Breast epithelium (tissue), 4 donors: Measurements from ENCODE around the gene UBE2G1. TPM values are rescaled to one million over a fixed set of nuclear protein-coding genes. Genes with fewer than 3 reads are reported as not detected.

Source experiments
- DNase-seq, 2 donors: peaks; one replicate each; pipeline ENCODE4 v3.0.0-alpha.2; 2019; ENCODE audit warnings: low spot score in 2 of 2
- H3K27ac ChIP-seq, 2 donors: fragments of 200-600 bp; sonication (generic) in 1 of 2; one replicate each; pipeline ENCODE4 v1.5.1; 2016 to 2019; ENCODE audit warnings: mild to moderate bottlenecking in 1 of 2
- H3K27me3 ChIP-seq, 2 donors: fragments of 200-600 bp; sonication (generic) in 1 of 2; one replicate each; pipeline versions ENCODE4 v1.5.1 to v1.6.0; 2017 to 2019; ENCODE audit warnings: control low read depth in 1 of 2, mild to moderate bottlenecking in 1 of 2
- H3K36me3 ChIP-seq: fragments of 200-600 bp; one replicate; pipeline ENCODE4 v1.5.1; 2019
- H3K4me1 ChIP-seq, 2 donors: fragments of 200-600 bp; sonication (generic); one replicate each; pipeline ENCODE4 v1.5.1; 2016 to 2019; ENCODE audit warnings: control low read depth in 1 of 2
- H3K4me3 ChIP-seq, 3 donors: fragments of 200-600 bp; sonication (generic); 1 replicate in 2 of 3; 2 replicates in 1 of 3; pipeline ENCODE4 v1.5.1; 2016 to 2019; ENCODE audit warnings: mild to moderate bottlenecking in 3 of 3, moderate library complexity in 2 of 3
- H3K9me3 ChIP-seq, 2 donors: fragments of 200-600 bp; sonication (generic) in 1 of 2; one replicate each; pipeline ENCODE4 v1.5.1; 2016 to 2019; ENCODE audit warnings: control low read depth in 1 of 2
- CTCF ChIP-seq, 3 donors: fragments of 450-650 bp; IDR thresholded peaks; one replicate each; pipeline ENCODE4 v1.5.1; 2016 to 2017; ENCODE audit warnings: antibody characterized with exemption in 3 of 3, mild to moderate bottlenecking in 3 of 3, moderate library complexity in 3 of 3
- POLR2A ChIP-seq: fragments of 450-650 bp; IDR thresholded peaks from one replicate; pipeline ENCODE4 v1.6.1; 2016; ENCODE audit warnings: antibody characterized with exemption, mild to moderate bottlenecking, moderate library complexity
- POLR2AphosphoS5 ChIP-seq, 3 donors: sonication (generic); formaldehyde crosslinking; IDR thresholded peaks; one replicate each; pipeline ENCODE4 v1.6.1; 2017; ENCODE audit warnings: antibody characterized with exemption in 3 of 3
- intact Hi-C: fragments of 100-400 bp; cut with DNase I; formaldehyde crosslinking; loops from one replicate; pipeline ENCODE4 v1.15.1; 2023; ENCODE audit warnings: low total_unique reads
- total RNA-seq, 3 donors: library from RNA; depleted of rRNA; stranded (reverse); fragments of >200 nt; gene quantifications; one replicate each; pipeline ENCODE4 v1.1.0, GENCODE V29; 2016

The UBE2G1 gene
- total RNA-seq, 3 donors from 2014 or later, result 43.3 to 56.5 (median 43.4) TPM

DNA sequence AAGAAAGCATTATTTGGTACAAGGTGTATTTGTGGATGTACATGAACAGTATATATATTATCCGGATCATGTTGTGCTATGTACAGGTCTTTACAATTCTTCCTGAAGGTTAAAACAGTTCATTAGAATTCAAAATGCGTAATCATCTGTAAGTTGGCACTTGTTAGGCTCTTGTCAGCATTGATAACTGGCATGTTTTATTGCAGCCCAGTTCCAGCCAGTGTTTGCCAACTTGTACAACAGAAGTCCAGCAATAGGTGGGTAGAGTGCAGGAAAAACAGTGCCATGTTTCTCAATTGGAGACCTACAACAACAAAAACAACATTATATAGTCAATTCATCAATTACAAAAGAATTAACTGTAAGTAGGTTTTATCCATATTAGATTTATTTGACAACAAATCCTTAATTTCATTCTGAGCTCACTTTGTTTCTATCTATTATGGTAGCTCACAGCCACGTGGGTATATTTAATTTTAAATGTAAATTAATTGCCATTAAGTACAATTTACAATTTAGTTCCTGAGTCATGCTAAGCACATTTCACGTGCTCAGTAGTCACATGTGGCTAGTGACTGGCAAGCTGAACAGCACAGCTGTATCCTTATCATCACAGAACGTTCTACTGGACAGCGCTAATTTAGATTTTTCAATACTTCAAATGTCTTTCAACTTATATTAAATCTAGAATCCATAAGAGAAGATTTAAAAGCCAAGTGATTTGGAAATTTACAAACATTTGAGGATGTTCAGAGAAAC lies 94.1 kb downstream of the UBE2G1 start:
- H3K4me3 ChIP-seq, result no peak overlapping the region
- H3K27me3 ChIP-seq, result no peaks in the 10 kb centered on the region
- no peak for TF ChIP-seq CTCF (IDR thresholded peaks at IDR 0.05)
- TF ChIP-seq POLR2A, result no peak
- no peak for TF ChIP-seq POLR2AphosphoS5 (IDR thresholded peaks at IDR 0.05)
- DNase-seq, result no peak
- H3K36me3 ChIP-seq, result no peaks in the 10 kb centered on the region
- H3K9me3 ChIP-seq, result no peaks in the 10 kb centered on the region
- no peaks in the 10 kb centered on the region for H3K4me1 ChIP-seq
- intact Hi-C loops, result no loop called here
- no peak overlapping the region for H3K27ac ChIP-seq

- H3K36me3 ChIP-seq, result no peaks in the 10 kb centered on the region
- H3K27me3 ChIP-seq, result no peaks in the 10 kb centered on the region
- no peaks in the 10 kb centered on the region for H3K4me1 ChIP-seq
- H3K4me3 ChIP-seq, result no peak overlapping the region
- TF ChIP-seq POLR2AphosphoS5 (IDR thresholded peaks at IDR 0.05) (no peak), POLR2A (no peak), CTCF (IDR thresholded peaks at IDR 0.05) (no peak)
- no peaks in the 10 kb centered on the region for H3K9me3 ChIP-seq
- H3K27ac ChIP-seq, result no peak overlapping the region
- intact Hi-C loops, result no loop called here
- no peak for DNase-seq
Observed at GRCh38 chr17:4270736-4271135, 95.7 kb downstream of the UBE2G1 start.

- Histone ChIP-seq H3K36me3 (no peaks in the 10 kb centered on the region), H3K4me1 (no peaks in the 10 kb centered on the region), H3K4me3 (no peak overlapping the region), H3K27me3 (no peaks in the 10 kb centered on the region), H3K27ac (no peak overlapping the region), H3K9me3 (no peaks in the 10 kb centered on the region)
- TF ChIP-seq CTCF (IDR thresholded peaks at IDR 0.05) (no peak), POLR2A (no peak), POLR2AphosphoS5 (IDR thresholded peaks at IDR 0.05) (no peak)
- intact Hi-C loops, result no loop called here
- DNase-seq, result no peak
Observed at GRCh38 chr17:4269915-4270314, 96.6 kb downstream of the UBE2G1 start.

DNA sequence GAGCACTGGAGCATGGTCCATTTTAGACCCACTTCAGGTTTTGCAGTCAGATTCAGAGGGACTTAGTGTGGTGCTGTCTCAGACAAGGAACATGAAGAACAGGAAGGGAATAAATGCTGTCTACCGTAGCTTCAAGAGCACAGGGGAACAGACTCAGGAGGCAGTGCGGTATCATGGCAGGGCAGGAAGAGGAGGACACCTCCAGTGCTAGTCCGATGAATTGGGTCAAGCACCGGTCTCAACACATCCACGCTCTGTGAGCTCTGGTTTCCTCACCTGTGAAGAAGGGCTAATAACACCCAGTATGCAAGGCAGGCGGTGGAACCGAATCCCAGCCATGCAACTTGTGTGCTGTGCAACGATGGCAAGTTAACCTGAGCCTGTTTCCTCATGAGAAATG lies 99.1 kb downstream of the UBE2G1 start:
- H3K27ac ChIP-seq, result no peak overlapping the region
- no peak for TF ChIP-seq POLR2AphosphoS5 (IDR thresholded peaks at IDR 0.05)
- TF ChIP-seq POLR2A, result no peak
- no peak for TF ChIP-seq CTCF (IDR thresholded peaks at IDR 0.05)
- H3K9me3 ChIP-seq, result no peaks in the 10 kb centered on the region
- intact Hi-C loops, result no loop called here
- H3K4me1 ChIP-seq, result peaks cover 4 to 5% of the 10 kb centered on the region in 2 donors
- no peaks in the 10 kb centered on the region for H3K36me3 ChIP-seq
- no peaks in the 10 kb centered on the region for H3K27me3 ChIP-seq
- DNase-seq, result no peak
- H3K4me3 ChIP-seq, result no peak overlapping the region

DNA sequence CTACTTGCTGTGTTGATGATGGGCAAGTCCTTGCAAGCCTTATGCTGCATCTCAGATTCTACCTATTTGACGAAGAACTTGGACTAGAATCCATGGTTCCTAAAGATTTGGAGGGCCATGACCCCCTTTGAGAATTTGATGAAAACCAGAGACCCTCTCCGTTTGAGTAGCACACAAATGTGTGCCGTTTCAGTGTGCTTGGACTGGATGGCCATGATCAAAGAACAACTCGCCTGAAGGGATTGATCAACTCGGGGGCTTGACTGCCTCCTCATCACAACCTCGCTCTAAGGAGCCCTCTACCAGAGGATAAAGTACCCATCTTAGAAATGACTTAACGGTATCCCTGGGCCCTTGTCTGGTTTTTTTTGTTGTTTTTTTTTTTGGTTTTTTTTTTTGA lies 99.9 kb downstream of the UBE2G1 start:
- TF ChIP-seq POLR2A, result no peak
- TF ChIP-seq CTCF (IDR thresholded peaks at IDR 0.05), result no peak
- TF ChIP-seq POLR2AphosphoS5 (IDR thresholded peaks at IDR 0.05), result no peak
- intact Hi-C loops, result no loop called here

More for the DNA sequence above, 99.9 kb downstream of the UBE2G1 start:
- no peaks in the 10 kb centered on the region for H3K36me3 ChIP-seq
- no peaks in the 10 kb centered on the region for H3K27me3 ChIP-seq
- no peak overlapping the region for H3K4me3 ChIP-seq
- peaks cover 6 to 11% of the 10 kb centered on the region in 2 donors for H3K4me1 ChIP-seq
- DNase-seq, result no peak
- H3K27ac ChIP-seq, result no peak overlapping the region
- H3K9me3 ChIP-seq, result no peaks in the 10 kb centered on the region
